Measurements from ENCODE around the gene PODXL.

The PODXL gene

DNA sequence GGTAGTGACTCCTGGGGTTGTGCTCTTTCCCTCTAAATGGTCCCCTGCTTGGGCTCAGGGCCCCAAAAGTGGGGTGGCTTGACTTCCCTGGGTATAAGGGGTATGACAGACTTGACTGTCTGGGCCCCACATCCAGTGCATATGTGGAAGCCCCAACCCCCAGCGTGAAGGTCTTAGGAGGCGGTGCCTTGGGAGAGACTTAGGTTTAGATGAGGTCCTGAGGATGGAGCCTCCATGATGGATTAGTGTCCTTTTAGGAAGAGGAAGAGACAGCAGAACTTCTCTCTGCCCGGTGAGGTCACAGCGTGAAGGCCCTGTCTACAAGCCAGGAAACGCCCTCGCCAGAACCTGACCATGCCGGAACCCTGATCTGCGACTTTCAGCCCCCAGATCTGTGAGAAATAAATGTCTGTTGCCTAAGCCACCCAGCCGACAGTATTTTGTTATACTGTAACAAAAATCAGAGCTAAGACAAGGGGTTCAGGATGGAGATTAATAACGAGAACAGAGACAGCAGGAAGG, 23.8 kb downstream of the PODXL start:
- H3K27ac ChIP-seq (replicated peaks) = no peak overlapping the region
- no peaks in the 10 kb centered on the region for H3K27me3 ChIP-seq (ENCODE audit: insufficient read depth, poor library complexity, severe bottlenecking)
- DNase-seq (ENCODE audit: low read depth in 1 of 2, low spot score in 1 of 2) = no peak
- TF ChIP-seq, protein P1, sequence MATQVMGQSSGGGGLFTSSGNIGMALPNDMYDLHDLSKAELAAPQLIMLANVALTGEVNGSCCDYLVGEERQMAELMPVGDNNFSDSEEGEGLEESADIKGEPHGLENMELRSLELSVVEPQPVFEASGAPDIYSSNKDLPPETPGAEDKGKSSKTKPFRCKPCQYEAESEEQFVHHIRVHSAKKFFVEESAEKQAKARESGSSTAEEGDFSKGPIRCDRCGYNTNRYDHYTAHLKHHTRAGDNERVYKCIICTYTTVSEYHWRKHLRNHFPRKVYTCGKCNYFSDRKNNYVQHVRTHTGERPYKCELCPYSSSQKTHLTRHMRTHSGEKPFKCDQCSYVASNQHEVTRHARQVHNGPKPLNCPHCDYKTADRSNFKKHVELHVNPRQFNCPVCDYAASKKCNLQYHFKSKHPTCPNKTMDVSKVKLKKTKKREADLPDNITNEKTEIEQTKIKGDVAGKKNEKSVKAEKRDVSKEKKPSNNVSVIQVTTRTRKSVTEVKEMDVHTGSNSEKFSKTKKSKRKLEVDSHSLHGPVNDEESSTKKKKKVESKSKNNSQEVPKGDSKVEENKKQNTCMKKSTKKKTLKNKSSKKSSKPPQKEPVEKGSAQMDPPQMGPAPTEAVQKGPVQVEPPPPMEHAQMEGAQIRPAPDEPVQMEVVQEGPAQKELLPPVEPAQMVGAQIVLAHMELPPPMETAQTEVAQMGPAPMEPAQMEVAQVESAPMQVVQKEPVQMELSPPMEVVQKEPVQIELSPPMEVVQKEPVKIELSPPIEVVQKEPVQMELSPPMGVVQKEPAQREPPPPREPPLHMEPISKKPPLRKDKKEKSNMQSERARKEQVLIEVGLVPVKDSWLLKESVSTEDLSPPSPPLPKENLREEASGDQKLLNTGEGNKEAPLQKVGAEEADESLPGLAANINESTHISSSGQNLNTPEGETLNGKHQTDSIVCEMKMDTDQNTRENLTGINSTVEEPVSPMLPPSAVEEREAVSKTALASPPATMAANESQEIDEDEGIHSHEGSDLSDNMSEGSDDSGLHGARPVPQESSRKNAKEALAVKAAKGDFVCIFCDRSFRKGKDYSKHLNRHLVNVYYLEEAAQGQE (IDR thresholded peaks at IDR 0.05; ENCODE audit: insufficient replicate concordance, low read depth) = no peak
- TF ChIP-seq POLR2AphosphoS5 (IDR thresholded peaks at IDR 0.05; ENCODE audit: low read depth) (no peak), CTCF (IDR thresholded peaks at IDR 0.05; ENCODE audit: insufficient read depth, low read length) (no peak)
- H3K4me3 ChIP-seq (replicated peaks; ENCODE audit: insufficient read depth, low read length) = no peak overlapping the region

DNA sequence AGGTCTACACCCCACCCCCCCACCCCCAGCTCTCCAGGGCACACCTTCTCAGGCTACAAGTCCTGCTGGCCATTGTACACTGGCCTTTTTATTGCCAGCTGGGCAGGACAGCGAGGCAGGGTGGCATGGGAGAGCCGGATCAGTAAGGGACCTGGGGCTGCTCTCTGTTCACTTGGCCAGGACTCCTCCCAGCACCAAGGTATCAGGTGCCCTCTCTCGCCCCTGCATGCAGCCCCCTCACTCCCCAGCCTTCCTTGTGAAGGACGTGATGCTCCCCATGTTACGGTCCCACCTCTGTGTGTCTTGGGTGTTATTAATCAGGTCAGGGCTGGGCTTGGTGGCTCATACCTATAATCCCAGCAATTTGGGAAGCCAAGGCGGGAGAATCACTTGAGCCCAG, 26.3 kb downstream of the PODXL start:
- Histone ChIP-seq H3K27ac (replicated peaks) (no peak overlapping the region), H3K4me3 (replicated peaks; ENCODE audit: insufficient read depth, low read length) (no peak overlapping the region), H3K27me3 (ENCODE audit: insufficient read depth, poor library complexity, severe bottlenecking) (no peaks in the 10 kb centered on the region)
- DNase-seq (ENCODE audit: low read depth in 1 of 2, low spot score in 1 of 2) = no peak
- TF ChIP-seq, protein P1 (IDR thresholded peaks at IDR 0.05; ENCODE audit: insufficient replicate concordance, low read depth) = no peak
- TF ChIP-seq POLR2AphosphoS5 (IDR thresholded peaks at IDR 0.05; ENCODE audit: low read depth) (no peak), SPI1 (IDR thresholded peaks at IDR 0.05; ENCODE audit: borderline replicate concordance, low read depth) (no peak), GABPA (IDR thresholded peaks at IDR 0.05; ENCODE audit: low read depth) (no peak), CTCF (IDR thresholded peaks at IDR 0.05; ENCODE audit: insufficient read depth, low read length) (no peak)

DNA sequence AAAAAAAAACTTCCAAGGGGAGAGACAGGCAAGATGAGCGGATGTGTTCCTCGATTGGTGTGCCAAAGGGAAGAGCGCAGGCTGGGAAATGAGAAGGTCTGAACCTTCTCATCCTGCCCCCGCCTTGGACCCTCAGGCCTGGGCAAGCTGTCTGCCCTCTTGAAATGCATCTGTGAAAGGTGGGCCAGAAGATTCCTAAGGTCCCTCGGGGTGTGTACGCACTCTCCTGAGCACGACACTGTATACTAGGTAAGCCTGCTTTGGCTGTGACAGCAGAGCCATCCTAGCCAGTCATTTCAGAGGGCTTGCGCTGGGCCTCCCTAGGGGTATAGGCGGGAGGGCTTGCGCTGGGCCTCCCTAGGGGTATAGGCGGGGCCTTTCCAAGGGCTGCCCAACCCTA, 26.8 kb downstream of the PODXL start:
- TF ChIP-seq GABPA (IDR thresholded peaks at IDR 0.05; ENCODE audit: low read depth) (no peak), POLR2AphosphoS5 (IDR thresholded peaks at IDR 0.05; ENCODE audit: low read depth) (no peak), CTCF (IDR thresholded peaks at IDR 0.05; ENCODE audit: insufficient read depth, low read length) (no peak), SPI1 (IDR thresholded peaks at IDR 0.05; ENCODE audit: borderline replicate concordance, low read depth) (no peak)
- TF ChIP-seq, protein P1 (IDR thresholded peaks at IDR 0.05; ENCODE audit: insufficient replicate concordance, low read depth) = no peak
- no peak for DNase-seq (ENCODE audit: low read depth in 1 of 2, low spot score in 1 of 2)
- no peak overlapping the region for H3K27ac ChIP-seq (replicated peaks)
- H3K27me3 ChIP-seq (ENCODE audit: insufficient read depth, poor library complexity, severe bottlenecking) = no peaks in the 10 kb centered on the region
- H3K4me3 ChIP-seq (replicated peaks; ENCODE audit: insufficient read depth, low read length) = no peak overlapping the region
